Measurements from ENCODE around the gene A3GALT2. TPM values are rescaled to one million over a fixed set of nuclear protein-coding genes. Genes with fewer than 3 reads are reported as not detected.

A3GALT2 gene
- total RNA-seq, 1 experiment from 2014 or later, result not detected

DNA sequence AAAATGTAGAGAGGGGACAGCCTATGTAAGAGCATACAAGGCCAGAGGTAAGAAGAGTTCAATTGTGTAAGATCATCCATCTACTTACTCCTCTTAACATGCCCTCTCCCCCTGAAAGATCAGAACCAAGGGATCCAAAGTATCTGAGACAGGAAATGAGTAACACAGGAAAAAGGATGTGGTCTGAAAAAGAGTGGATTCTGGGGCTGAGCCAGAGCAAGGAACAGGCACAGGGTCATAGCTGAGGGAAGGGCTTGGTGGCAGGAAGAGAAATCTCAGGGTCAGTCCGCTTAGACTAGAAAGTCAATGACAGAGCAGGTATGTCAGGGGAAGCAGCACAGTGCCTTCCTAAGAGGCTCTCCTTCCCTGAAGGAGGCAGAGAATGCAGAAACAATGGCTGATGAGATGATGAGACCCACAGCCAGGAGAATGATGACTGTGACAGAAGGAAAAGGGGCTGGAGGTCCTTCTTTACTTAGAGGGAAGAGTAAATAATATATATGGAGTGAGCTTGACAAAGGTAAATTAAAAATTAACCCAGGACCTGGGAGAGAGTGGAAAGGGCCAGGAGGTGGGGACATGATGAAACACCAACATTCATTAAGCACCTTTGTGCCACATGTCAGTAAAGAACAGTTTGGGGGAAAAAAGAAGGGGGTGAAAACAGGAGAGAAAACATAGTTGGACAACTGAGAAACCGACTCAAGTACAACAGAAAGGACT is 26.2 kb upstream of the A3GALT2 start:
- no peak overlapping the region for H3K4me2 ChIP-seq (ENCODE audit: insufficient read depth, insufficient read length, low read length)
- Mint-ChIP-seq H3K4me3 (peak overlapping the region in 1 of 2 experiments; percentile 12; a peak in 1 of 5 replicates), H3K27me3 (ENCODE audit: low read depth) (peaks cover 76% of the 10 kb centered on the region), H3K27ac (0 out of 7 replicates have a peak overlapping the region, but pooled peaks of 1 of the 3 experiments have one; percentile 17), H3K9me3 (peaks cover 0 to 3% of the 10 kb centered on the region in 2 experiments; a peak in 2 of 5 replicates), H3K4me1 (peaks cover 50 to 66% of the 10 kb centered on the region in 2 experiments), H3K36me3 (ENCODE audit: insufficient read depth in 1 of 3, low read depth in 3 of 3) (no peaks in the 10 kb centered on the region; a peak in 1 of 7 replicates)
- TF ChIP-seq, protein P1, sequence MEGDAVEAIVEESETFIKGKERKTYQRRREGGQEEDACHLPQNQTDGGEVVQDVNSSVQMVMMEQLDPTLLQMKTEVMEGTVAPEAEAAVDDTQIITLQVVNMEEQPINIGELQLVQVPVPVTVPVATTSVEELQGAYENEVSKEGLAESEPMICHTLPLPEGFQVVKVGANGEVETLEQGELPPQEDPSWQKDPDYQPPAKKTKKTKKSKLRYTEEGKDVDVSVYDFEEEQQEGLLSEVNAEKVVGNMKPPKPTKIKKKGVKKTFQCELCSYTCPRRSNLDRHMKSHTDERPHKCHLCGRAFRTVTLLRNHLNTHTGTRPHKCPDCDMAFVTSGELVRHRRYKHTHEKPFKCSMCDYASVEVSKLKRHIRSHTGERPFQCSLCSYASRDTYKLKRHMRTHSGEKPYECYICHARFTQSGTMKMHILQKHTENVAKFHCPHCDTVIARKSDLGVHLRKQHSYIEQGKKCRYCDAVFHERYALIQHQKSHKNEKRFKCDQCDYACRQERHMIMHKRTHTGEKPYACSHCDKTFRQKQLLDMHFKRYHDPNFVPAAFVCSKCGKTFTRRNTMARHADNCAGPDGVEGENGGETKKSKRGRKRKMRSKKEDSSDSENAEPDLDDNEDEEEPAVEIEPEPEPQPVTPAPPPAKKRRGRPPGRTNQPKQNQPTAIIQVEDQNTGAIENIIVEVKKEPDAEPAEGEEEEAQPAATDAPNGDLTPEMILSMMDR (conservative IDR thresholded peaks at IDR 0.05), result no peak
- H3K4me1 ChIP-seq (ENCODE audit: insufficient read depth, low read length), result peaks cover under 1% of the 10 kb centered on the region; the same call in 1 of the 2 replicates
- H3K14ac ChIP-seq (ENCODE audit: insufficient read depth, low read length), result no peak overlapping the region
- H4K91ac ChIP-seq (ENCODE audit: insufficient read length, low read depth, low read length), result no peak overlapping the region
- no peak overlapping the region for H2BK120ac ChIP-seq (ENCODE audit: low read depth, low read length, poor library complexity, severe bottlenecking)
- H3K4ac ChIP-seq (ENCODE audit: low read depth, low read length), result no peak overlapping the region
- H3K27ac ChIP-seq (ENCODE audit: insufficient read length, low read depth, low read length), result no peak overlapping the region
- H3K23me2 ChIP-seq (ENCODE audit: insufficient read length, low read depth, low read length, poor library complexity, severe bottlenecking), result peaks cover 12% of the 10 kb centered on the region
- no peak for DNase-seq
- no peak overlapping the region for H2BK15ac ChIP-seq (ENCODE audit: low read depth, low read length)
- H3K9ac ChIP-seq (ENCODE audit: extremely low read depth, insufficient read length, low read length), result no peak overlapping the region
- H3K18ac ChIP-seq (ENCODE audit: insufficient read length, low read depth, low read length), result no peak overlapping the region
- no peak overlapping the region for H2BK5ac ChIP-seq (ENCODE audit: insufficient read length, low read length)
- no peak overlapping the region for H2BK20ac ChIP-seq (ENCODE audit: low read depth, low read length, poor library complexity, severe bottlenecking)
- no peak overlapping the region for H4K8ac ChIP-seq (replicated peaks; ENCODE audit: insufficient read length, low read depth, low read length)
- H2AFZ ChIP-seq (ENCODE audit: low read length), result no peak overlapping the region
- no peak overlapping the region for H3K56ac ChIP-seq (ENCODE audit: insufficient read length, low read depth, low read length)
- H4K5ac ChIP-seq (ENCODE audit: insufficient read length, low read depth, low read length), result no peak overlapping the region
- WGBS (ENCODE audit: extremely low coverage, insufficient read length, low lambda C conversion rate), result no CpG with 5 or more reads among the region's 2 CpGs
- no peaks in the 10 kb centered on the region for H3K79me1 ChIP-seq (ENCODE audit: insufficient read depth, low read depth, low read length, poor library complexity, severe bottlenecking)
- H3K79me2 ChIP-seq (ENCODE audit: insufficient read depth, low read length), result no peaks in the 10 kb centered on the region
- H2AK5ac ChIP-seq (ENCODE audit: insufficient read length, low read length), result no peak overlapping the region
- H3T11ph ChIP-seq (ENCODE audit: low read length), result no peak overlapping the region
- no peaks in the 10 kb centered on the region for H3K9me3 ChIP-seq (ENCODE audit: control insufficient read depth, low read depth, low read length)
- H3K23ac ChIP-seq (ENCODE audit: insufficient read length, low read depth, low read length), result no peak overlapping the region
- H3K27me3 ChIP-seq (ENCODE audit: insufficient read depth, low read length), result peaks cover 33% of the 10 kb centered on the region
- no peaks in the 10 kb centered on the region for H4K20me1 ChIP-seq (ENCODE audit: control insufficient read depth, insufficient read depth, insufficient read length)
- H2BK12ac ChIP-seq (ENCODE audit: insufficient read length, low read depth, low read length), result no peak overlapping the region

All from H9 (cell line).